ENCODE results near the gene SPATA33.

- no peak for TF ChIP-seq CTCF (IDR thresholded peaks at IDR 0.05)
- TF ChIP-seq POLR2A (IDR thresholded peaks at IDR 0.05) = no peak
Measured at GRCh38 chr16:89707695-89708094, 50.1 kb downstream of the SPATA33 start.
